NCI-H1417 (cell line): ENCODE data around the gene NUDT3.
A peak's percentile ranks its signal among the peaks of the same experiment; 100 is the strongest.
"Not testable (repeated sequence)": the region's sequence is repeated elsewhere in the genome, so short reads cannot be mapped to it uniquely, and the experiment has no call there.

Experiments used
- DNase-seq, 3 experiments: peaks; one replicate each; lab custom pipeline; 2025; lab: John Stamatoyannopoulos, UW

Gene NUDT3

GRCh38 chr6:34392497-34393190 lies at the start of gene NUDT3:
NUDT3 (minus strand) TSS chr6:34392669; CDS start chr6:34392362, 307 bp downstream.
- peak; percentile 92 to 96 (median 95) for DNase-seq

DNA sequence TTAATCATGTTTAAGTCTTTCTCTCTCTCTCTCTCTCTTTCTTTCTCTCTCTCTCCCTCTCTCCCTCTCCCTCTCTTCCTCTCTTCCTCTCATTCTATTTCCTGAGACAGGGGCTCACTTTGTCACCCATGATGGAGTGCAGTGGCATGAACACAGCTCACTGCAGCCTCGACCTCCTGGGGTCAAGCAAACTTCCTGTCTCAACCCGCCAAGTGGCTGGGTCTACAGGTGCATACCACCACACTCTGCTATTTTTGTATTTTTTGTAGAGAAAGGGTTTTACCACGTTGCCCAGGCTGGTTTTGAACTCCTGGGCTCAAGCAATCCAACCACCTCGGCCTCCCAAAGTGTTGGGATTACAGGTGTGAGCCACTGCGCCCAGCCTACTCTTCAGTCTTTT lies 49.1 kb upstream of the NUDT3 start:
- DNase-seq = no peak

- no peak for DNase-seq
Observed at GRCh38 chr6:34439442-34439841, 47.0 kb upstream of the NUDT3 start.

DNA sequence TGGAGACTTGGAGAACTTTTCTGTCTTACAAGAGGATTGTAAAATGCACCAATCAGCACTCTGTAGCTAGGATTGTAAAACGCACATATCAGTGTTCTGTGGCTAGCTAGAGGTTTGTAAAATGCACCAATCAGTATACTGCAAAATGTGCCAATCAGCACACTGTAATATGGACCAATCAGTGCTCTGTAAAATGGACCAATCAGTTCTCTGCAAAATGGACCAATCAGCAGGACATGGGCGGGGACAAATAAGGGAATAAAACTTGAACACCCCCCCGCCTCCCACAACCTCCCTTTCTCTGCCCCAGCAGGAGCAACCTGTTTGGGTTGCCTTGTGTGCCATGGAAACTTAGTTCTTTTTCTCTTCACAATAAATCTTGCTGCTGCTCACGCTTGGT lies 46.2 kb upstream of the NUDT3 start:
- no peak for DNase-seq

DNA sequence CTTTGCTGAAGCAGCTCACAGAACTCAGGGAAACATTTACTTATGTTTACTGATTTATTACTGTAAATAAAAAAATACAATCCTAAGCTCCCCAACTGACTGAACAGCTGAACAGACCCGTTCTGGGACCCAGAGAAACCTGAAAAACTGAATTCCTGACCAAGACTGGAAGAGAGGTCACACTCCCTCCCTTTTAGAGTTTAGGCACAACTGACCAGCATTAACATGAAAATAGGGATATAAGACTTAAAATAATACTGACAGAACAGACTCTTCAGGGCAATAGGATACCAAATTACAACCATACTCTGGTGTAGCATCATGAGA lies 45.1 kb upstream of the NUDT3 start:
- DNase-seq = no peak

GRCh38 chr6:34436803-34437643 lies 44.6 kb upstream of the NUDT3 start:
- DNase-seq = no peak

DNA sequence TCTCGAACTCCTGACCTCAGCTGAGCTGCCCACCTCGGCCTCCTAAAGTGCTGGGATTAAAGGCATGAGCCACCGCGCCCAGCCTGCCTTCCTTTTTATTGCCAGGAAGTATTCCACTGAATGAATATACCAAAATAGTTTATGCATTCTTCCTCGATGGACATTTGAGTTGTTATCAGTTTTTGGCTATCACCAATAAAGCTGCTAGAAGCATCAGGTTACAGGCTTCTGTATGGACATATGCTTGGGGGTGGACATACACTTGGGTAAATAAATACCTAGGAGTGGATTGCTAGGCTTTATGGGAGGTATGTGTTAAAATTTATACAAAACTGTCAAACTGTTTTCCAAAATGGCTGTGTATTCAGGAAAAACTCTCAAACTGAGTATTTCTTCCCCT lies 43.4 kb upstream of the NUDT3 start:
- no peak for DNase-seq

DNA sequence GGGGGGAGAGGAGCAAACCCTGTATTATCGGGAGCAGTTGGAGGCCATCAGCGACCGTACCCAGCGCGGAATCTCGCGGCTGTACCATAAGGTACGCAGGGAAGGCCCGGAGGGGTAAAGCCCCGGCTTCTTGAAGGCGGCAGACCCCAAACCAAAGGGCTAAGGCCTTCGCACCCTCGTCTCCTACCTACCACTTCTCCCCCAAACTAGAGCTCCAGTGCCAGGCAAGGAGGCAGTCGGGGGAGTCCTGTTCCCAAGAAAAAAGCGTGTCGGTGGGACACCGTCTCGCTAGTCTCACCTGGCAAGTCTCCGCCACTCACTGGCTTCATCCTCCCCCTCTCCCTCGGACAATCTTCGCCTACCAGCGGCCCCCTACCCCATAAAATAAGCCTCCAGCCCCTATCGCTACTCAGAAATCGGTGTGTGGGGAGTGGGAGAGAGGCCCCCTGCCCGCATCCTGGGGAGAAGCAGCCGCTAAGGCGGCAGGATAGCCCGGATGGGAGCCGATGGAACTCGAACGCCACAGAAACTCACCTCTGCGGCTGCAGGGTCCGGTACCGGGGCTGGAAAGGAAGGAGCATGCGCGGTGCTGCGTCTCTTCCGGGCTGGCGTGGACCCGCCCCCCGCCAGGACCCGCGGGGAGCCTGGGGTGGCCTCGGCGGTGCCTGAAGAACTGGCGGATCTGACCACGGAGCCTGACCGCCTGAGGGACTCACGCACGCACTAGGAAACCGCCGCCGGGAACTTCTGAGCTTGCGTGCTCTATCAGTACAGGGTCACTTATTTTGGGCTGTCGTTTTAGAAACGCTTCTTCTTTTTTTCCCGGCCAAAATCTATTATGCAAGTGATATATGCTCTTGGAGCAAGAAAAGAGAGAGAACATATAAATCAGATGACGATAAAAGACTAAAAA lies 33.3 kb upstream of the NUDT3 start, which contains the start of gene RPS10:
RPS10 (minus strand) TSS at position 572 of the 913 bp plus-strand sequence. CDS start 848 bp downstream, outside the sequence.
- peak; percentile 93 to 96 (median 93) for DNase-seq

DNA sequence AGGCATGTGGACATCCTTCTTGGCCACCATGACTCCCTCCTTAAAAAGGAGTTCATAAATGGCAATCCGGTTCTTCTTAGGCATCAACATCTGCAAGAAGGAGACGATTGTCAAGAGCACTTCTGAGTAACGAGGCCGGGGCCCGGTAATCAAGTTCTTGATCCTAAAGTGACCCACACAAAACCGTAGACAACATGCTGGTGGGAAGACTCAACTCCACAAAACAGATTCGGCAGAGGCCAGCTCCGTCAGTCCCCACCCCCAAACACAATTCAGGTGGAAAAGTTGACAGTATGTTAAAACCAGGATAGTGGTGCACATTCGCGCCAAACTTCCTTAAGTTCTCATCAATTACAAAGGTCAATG lies 32.6 kb upstream of the NUDT3 start:
- no peak for DNase-seq

DNA sequence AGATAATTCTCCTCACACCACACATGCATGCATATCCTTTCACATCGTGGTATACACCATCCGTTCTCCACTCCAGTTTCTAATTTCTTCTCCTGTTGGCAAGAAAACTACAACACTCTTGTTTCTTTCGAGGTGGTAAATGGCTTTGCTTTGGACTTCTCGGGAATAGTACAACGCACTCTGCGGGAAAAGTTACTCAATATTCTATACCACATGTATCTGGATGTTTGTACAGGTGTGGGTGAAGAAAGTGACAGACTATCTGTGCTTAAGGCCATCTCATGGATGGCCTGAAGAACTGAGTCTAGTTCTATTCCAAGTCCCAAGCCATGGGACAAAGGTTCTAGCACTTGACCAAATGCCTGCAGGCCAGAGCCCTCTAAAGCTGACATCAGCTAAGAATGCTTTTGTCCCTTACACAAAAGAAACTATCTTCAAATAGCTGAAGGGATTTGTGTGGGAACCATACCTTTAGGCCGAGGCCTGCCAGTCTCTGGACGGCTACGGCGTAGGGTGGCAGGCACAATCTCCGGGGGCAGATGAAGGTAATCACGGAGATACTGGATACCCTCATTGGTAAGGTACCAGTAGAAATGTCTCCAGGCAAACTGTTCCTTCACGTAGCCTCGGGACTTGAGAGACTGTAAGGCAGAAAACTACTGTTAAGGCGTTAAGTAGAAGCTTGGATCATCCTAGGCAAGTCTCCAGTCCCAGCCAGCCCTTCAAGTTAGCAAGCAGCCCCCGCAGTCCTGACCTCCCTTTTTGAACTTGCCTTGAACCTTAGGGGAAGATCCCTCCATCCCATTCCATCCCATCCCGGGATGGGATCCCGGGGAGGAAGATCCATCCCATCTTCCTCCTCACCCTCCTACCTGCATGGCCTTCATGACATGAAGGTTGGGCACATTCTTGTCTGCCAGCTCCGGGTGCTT lies 32.0 kb upstream of the NUDT3 start:
- no peak for DNase-seq

DNA sequence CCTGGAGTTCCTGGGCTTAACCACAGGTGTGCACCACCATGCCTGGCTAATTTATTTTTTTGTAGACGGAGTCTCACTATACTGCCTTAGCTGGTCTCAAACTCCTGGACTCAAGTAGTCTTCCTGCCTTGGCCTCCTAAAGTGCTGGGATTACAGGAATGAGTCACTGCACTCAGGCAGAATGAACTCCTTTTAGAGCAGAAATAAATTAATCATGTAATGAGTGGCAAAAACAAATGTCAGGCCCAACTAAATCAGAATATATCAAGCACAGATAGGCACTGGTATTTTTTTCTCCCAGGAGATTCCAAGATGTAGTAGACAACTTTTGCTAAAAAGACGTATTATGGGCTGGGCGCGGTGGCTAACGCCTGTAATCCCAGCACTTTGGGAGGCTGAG lies 30.8 kb upstream of the NUDT3 start:
- no peak for DNase-seq

DNA sequence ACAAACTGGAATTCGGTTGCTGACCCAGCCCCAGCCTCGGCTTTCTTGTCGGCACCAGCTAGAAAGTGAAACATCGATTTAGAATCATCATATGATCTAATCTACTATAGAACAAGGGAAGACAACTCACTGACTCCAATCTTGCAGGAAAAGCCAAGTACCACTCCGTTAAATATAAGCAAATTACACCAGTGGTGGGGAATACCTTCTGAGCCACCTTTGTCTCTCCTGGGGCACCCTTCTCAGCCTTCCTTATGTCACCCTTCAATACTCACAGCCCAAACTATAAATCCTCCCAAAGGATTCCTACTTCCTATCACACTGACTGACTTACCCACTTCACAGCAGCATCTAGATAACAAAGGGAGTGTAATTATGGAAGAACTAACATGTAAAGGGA lies 25.9 kb upstream of the NUDT3 start:
- DNase-seq = no peak

DNA sequence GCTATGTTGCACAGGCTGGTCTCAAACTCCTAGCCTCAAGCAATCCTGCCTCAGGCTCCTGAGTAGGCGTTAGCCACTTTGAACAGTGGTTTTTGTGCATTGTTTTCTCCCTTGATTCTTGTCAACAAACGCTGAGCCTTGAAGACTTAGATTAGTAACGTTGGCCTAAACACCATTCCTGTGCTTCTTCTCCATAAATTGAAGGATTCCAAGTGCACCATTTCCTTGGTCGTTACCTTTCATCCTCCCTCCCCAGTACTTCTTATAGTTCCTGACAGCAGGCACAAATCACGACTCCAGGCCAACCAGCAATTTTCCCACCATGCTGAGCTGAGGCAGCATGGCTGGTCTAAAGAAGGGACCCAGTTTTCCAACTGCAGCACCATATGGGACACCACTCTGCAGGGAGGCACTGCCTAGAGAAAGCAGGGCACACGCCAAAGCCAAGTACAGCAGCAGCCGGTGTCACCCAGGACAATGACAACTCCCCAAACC lies 24.5 kb upstream of the NUDT3 start:
- no peak for DNase-seq

- peak in 2 of 3 experiments; percentile 15 to 46 for DNase-seq
Observed at GRCh38 chr6:34414999-34415858, 22.8 kb upstream of the NUDT3 start.

- no peak for DNase-seq
Observed at GRCh38 chr6:34412643-34413214, 20.3 kb upstream of the NUDT3 start.

- no peak for DNase-seq
Observed at GRCh38 chr6:34412016-34412415, 19.5 kb upstream of the NUDT3 start.

DNA sequence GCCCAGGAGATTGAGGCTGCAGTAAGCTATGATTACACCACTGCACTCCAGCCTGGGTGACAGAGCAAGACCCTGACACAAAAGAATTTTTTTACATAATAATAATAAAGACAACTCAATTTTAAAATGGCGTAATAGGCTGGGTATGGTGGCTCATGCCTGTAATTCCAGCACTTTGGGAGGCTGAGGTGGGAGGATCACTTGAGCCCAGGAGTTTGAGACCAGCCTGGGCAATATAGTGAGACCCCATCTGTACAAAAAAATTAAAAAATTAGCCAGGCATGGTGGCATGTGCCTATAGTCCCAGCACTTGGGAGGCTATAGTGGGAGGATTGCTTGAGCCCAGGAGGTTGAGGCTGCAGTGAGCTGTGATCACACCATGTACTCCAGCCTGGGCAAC lies 15.4 kb upstream of the NUDT3 start:
- not testable (repeated sequence) for DNase-seq

GRCh38 chr6:34396518-34396917 lies 4.0 kb upstream of the NUDT3 start:
- no peak for DNase-seq

DNA sequence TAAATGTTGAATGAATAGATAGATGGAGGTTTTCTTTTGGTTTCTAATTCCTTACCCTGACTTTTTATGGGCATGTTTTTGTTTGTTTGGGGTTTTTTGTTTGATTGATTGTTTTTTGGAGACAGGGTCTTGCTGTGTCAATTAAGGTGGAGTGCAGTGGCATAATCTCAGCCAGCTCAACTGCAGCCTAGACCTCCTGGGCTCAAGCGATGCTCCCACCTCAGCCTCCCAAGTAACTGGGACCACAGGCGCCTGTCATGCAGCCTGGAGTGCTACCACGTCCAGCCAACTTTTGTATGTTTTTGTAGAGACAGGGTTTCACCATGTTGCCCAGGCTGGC lies 1.5 kb upstream of the NUDT3 start:
- DNase-seq = peak in 1 of 3 experiments; percentile 73
